Ovary (tissue), 3 donors: ENCODE data around the gene DLL3.

Experiments used
- EP300 ChIP-seq: sonication (generic); formaldehyde crosslinking; IDR thresholded peaks from one replicate; pipeline ENCODE4 v1.6.1; 2017; ENCODE audit warnings: antibody characterized with exemption
- POLR2A ChIP-seq: fragments of 450-650 bp; IDR thresholded peaks from one replicate; pipeline ENCODE4 v1.6.1; 2017; ENCODE audit warnings: antibody characterized with exemption, mild to moderate bottlenecking, moderate library complexity
- TF ChIP-seq, protein P1 (sequence below), 3 donors: fragments of 450-650 bp in 2 of 3; fragments of 200-600 bp in 1 of 3; IDR thresholded peaks; one replicate each; pipeline versions ENCODE4 v1.5.1 to v1.8.0; 2016 to 2022; ENCODE audit warnings: antibody characterized with exemption in 3 of 3, mild to moderate bottlenecking in 1 of 3
- donor health status: DM: no; HTN: no; CAD: no.

DNA sequence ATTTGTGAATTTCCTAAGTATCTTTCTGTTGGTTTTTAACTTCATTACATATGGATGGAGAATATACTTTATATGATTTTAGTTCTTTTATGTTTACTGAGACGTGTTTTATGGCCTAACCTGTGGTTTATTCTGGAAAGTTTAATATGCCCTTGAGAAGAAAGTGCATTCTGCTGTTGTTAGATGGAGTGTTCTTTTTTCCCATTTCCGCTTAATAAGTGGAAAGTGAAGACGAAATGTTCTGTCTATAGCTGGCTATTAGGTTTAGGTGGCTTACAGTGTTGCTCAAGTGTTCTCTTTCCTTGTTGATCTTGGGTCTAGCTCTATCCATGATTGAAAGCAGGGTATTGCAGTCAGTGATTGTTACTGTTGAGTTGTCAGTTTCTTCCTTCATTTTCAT is 35.3 kb upstream of the DLL3 start:
- TF ChIP-seq, protein P1, sequence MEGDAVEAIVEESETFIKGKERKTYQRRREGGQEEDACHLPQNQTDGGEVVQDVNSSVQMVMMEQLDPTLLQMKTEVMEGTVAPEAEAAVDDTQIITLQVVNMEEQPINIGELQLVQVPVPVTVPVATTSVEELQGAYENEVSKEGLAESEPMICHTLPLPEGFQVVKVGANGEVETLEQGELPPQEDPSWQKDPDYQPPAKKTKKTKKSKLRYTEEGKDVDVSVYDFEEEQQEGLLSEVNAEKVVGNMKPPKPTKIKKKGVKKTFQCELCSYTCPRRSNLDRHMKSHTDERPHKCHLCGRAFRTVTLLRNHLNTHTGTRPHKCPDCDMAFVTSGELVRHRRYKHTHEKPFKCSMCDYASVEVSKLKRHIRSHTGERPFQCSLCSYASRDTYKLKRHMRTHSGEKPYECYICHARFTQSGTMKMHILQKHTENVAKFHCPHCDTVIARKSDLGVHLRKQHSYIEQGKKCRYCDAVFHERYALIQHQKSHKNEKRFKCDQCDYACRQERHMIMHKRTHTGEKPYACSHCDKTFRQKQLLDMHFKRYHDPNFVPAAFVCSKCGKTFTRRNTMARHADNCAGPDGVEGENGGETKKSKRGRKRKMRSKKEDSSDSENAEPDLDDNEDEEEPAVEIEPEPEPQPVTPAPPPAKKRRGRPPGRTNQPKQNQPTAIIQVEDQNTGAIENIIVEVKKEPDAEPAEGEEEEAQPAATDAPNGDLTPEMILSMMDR (IDR thresholded peaks at IDR 0.05) = no peak
- TF ChIP-seq POLR2A (no peak), EP300 (no peak)
